Stimulated activated CD8-positive, alpha-beta memory T cell treated with anti-CD3 and anti-CD28 coated beads, Interleukin-15, amount 100 ng/mL, for 1 hour (primary cell): Measurements from ENCODE around the gene TECPR1.

Experiments used
- DNase-seq: peaks from one replicate; pipeline ENCODE4 v3.0.0-alpha.2; 2020; ENCODE audit warnings: low read depth

TECPR1 gene

GRCh38 chr7:98192781-98193457 lies 59.1 kb downstream of the TECPR1 start:
- no peak for DNase-seq

DNA sequence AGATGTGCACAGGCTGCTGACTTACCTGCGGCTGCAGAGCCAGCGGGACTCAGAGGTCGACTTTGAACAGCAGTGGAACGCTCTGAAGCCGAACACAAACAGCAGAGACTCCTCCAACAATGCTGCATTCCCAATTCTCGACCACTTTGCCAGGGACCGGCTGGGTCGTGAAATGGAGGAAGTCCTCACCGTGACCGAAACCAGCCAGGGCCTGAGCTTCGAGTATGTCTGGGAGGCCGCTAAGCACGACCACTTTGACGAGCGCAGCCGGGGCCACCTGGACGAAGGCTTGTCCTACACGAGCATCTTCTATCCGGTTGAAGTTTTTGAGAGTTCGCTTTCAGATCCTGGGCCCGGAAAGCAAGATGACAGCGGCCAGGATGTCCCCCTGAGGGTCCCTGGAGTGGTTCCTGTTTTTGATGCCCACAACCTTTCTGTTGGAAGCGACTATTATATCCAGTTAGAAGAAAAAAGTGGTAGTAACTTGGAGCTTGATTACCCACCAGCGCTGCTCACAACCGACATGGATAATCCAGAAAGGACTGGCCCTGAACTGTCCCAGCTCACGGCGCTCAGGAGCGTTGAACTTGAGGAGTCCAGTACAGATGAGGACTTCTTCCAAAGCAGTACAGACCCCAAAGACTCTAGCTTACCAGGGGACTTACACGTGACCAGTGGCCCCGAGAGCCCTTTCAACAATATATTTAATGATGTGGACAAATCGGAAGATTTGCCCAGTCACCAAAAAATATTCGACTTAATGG lies 60.2 kb downstream of the TECPR1 start:
- no peak for DNase-seq

- DNase-seq: no peak
These were observed 62.5 kb downstream of the TECPR1 start for GRCh38 chr7:98189559-98189958.

DNA sequence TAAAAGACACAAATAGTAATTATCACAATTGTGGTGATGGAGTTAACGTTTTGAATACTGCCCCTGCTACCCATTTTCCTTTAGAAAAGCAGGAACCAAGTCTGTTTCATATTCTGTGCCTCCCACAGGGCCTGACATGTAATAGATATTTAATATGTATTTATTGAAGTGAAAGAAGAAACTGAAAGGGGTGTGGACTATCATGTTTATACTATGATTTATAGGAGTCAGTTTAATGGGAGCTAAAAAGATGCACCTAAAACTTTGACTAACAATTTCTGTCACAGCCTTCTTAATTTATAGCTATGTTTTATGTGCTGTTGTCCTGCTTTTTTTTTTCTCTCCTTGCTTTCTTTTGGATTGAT lies 64.9 kb downstream of the TECPR1 start:
- no peak for DNase-seq

GRCh38 chr7:98186452-98187137 lies 65.4 kb downstream of the TECPR1 start:
- no peak for DNase-seq

DNA sequence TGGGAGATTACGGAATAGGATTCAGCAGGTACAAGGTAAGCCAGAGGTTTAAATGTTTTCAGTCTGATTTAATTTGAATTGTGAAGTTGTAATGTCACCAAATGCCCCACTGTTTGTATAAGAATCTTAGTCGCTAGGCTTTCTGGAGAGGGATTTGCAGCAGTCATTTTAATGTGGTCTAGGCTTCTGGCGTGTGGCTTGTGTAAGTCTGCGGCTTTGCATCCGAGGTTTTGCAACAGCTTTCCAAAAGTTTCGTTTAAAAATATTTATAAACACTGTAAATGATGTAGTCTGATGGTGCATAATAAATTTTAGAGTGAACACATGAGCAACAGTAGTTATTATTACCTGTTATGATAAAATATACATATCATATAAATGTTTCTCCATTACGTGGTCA lies 66.9 kb downstream of the TECPR1 start:
- DNase-seq: no peak

DNA sequence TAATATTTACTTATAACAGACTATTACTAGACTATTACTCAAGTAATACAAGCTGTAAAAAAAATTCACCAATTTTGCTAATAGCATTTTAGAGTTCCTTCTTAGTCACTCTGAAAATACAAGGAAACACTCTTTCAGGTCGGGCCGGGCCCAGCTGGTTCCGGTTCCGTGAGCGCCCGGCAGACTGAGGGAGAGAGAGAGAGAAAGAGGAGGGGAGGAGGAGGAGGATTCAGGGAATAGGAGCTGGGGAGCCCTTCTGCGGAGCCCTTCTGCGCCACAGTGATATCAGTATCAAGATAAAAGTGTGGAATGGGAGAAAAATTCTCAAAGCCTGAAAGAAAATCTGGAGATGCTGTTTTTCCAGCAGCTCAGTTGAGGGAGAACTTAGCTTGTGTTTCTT lies 71.3 kb downstream of the TECPR1 start:
- no peak for DNase-seq

GRCh38 chr7:98178762-98179490 lies 73.1 kb downstream of the TECPR1 start:
- no peak for DNase-seq

DNA sequence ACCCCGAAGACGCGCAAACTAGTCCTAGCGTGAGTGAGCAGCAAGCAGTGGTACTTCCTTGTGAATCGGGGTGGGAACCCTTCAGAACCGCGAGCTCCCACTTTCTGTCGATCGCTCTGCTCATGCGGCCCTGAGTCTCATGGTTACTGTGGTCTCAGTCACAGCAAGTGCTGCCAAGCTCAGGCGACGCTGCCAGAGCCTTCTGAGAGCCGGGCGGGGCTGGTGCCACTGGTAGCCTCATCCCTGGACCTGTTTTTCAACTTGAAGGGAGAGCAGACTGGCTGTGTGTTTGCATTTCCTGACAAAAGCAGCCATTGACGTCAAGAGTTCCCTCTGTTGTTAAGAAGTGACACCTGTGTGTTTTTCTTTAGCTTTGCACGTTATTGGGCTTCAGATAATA lies 73.7 kb downstream of the TECPR1 start:
- no peak for DNase-seq

DNA sequence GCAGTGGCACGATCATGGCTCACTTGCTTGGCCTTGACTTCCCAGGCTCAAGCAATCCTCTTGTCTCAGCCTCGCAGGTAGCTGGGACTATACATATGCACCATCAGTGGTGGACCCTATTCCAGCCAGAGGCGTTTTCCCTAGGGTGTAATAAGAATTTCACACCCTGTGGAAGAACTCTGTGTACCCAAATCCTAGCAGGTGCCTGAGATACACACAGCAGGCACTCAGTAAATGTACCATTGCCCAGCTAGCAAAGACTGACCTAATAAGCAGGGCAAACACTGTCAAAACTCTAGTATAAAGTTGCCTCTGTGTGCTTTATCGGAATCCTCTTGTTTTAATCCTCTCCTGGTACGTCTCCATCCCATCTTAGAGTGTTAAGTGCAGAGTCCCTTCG lies 74.5 kb downstream of the TECPR1 start:
- DNase-seq: no peak

DNA sequence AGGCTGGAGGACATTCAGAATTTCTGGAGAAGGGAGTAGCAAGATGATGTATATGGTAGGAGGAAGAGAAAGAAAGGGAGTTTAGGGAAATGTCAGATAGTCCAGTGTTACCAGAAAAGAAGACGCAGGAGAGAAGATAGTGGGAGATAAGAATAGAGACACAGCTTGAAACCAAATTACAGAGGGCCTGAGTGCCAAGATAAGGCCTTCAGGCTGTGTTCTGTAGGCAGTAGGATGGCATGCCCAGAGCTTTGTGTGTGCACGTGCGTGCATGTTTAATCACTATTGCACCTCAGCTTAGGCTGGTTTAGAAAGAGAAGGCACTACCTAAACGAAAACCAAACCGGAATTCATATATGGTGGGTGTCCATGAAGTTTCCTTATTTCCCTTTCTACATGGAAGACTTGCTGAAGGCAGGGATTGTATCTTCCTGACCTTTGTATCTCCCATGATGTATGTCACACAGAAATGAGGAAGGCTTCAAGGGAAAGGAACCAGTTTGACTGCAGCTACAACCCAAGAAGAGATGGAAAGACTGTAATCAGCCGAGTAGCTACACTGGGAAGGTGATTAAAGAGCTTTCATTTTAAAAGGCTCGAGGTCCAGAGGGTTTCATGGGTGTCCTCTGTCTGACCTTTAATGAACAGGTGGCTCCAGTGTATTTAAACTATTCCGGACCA lies 76.6 kb downstream of the TECPR1 start:
- DNase-seq: no peak

DNA sequence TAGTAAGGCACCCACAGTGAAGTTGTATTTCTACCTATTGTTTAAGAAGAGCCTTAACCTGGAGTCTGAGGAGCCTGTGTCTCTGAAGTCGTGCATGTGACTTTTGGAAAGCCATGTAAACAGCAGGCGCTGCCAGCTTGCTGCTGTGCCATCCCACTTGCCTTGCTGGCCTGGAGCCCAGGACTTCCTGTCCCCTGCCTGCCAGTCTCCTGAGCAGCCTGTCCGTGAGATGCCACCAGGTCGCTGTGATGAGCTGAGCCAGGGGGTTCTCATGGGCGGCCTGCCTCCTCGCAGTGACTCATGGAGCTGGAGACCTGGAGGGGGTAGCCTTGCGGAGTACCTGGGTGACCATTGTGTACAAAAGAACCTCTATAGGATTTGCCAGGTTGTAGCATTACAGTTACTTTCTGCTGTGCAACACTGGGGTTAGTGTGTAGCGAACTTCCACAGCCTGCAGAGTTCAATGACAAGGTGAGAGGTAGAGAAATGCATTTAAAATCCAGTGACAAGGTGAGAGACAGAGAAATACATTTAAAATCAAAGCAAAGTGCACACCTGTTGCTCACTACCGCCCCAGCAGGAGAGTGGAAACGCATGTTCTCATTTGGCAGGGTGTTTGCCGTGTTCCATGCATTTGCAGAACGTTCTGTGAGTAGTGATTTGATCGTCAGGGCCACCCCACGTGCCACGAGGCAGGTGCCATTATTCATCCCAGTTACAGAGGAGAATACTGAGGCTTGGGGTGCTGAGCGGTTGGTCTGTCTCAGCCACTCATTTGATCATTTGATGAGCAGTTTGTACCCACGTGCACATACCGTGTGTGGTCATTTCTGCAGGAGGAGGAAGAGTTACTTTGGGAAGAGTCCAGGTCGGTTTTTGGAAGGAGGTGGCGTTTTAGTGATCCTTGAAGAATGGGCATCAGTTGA lies 77.4 kb downstream of the TECPR1 start:
- DNase-seq: no peak

DNA sequence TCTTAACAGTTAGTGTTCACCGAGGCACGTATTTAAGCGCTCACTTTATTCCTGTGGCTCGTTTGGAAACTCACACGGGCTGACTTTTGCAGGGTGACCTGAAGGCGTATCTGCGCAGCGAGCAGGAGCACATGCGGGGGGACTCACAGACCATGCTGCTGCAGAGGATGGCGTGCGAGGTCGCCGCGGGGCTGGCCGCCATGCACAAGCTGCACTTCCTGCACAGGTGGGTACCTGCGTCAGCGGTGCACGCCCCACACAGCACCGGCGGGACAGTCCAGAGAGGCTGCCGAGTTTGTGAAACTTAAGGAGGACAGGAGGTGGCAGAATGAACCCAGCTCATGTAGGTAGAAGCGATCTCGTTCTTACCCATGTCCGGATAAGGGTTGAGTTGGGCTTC lies 80.6 kb downstream of the TECPR1 start:
- DNase-seq: no peak

DNA sequence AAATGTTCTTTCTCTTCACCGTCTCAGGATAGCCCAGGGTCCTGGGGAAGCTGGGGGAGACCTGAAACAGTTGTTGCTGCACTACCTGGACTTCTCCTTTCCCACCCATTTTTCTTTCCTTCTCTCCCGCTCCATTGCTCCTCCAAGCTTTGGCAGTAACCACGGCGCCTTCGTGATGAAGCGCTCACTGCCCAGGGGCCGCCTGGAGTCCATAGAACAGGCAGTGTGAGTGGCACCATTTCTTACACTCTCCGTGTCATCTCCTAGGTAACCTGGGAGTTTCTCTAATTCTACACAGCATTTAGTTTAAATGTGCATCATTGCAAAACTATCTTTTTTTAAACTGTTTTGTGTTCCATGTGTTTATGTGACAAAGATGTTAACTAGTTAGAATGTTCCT lies 81.1 kb downstream of the TECPR1 start:
- no peak for DNase-seq

DNA sequence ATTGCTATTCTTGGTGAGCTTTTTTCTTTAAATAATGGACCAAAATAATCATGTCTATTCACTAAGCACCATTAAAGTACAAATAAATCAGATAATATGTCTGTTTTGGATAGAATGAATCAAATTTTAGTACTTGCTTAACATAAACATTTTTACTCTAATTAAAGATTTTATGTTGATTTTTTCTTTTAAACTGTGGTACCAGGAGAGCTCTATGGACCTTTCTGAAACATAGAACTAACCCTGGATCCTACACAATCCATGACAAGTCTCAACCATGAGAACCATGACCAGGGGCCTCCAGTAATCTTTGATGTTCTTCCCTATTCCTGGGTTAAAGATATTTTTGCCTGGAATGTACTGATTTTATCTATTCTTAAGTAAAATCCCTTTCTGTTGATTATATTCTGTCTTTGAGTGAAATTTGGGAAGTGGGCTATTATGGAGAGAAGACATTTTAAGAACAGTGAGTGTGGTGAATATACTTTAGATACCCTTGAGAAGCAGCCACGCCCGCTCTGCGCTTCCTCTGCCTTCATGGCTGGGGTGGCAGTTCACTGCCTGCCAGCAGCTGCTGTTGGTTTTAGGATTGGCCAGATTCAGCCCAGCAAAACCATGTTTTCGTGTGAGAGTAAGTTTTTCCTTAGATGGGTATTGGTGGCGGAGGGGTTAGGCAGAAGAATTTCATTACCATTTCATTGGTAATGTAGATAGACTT lies 83.0 kb downstream of the TECPR1 start:
- DNase-seq: no peak

DNA sequence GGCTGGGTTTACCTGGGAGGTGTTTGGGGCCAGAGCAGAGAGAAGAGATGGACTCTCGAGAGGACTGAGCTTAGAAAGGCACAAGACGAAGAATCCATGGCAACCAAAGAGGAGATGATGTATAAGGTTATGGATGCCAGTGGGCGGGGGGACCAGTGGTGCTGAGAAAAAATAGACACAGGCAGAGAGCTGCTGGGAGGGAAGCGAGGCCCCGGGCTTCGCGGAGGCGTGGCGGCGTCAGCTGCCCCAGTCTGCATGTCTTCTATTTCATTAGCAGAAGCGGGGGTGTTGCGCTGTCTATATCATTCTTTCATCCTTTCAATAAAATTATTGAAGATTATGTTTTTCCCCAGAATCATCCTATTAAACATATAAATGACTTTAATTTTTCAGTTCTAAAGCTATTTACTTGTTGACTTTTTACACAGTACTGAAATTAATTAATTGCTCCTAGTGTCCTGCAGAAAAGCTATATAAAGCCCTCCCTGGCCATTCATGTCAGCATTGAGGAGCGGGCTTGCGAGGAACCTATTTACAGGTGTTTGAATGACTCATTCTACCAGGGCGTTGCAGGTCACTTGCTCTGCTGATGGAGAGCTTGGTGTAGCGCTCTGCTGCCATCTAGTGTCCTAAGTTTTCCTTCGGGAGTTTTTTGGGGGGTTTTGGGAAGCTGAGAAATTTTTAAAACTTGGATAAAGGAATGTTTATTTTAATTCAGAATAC lies 83.7 kb downstream of the TECPR1 start:
- peak; percentile 38 for DNase-seq

DNA sequence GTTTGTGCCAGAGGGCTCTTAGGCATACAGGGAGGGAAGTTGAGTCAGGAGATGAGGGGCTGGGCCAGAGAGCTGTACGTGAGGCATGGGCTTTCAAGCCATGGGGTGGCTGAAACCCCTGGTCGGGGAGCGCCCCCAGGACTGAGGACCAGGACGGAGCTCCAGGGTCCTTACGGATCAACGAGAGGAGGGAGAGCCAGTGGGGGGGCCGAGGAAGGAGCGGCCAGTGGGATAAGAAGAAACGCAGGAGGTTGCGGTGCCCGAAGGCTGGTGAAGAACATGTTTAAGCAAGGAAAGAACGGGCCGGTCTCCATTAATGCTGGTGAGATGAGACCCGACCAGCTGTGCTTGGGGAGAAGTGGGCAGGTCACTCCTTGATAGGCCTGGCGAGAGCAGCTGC lies 84.4 kb downstream of the TECPR1 start:
- DNase-seq: no peak

DNA sequence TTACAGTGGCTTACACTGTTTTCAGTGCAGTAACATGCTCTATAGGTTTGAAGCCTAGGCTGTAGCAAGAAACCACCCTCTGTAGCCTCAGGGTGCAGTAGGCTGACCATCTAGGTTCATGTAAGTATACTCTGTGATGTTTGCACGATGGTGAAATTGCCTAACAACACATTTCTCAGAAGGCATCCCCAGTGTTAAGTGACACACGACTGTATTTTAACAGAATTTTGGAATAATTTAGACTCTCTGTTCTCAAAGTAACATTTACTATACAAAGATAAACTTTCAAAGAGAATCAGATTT lies 85.4 kb downstream of the TECPR1 start:
- no peak for DNase-seq

GRCh38 chr7:98165827-98166667 lies 86.0 kb downstream of the TECPR1 start:
- DNase-seq: peak; percentile 18
